Measurements from ENCODE around the gene TEF.

Gene TEF

DNA sequence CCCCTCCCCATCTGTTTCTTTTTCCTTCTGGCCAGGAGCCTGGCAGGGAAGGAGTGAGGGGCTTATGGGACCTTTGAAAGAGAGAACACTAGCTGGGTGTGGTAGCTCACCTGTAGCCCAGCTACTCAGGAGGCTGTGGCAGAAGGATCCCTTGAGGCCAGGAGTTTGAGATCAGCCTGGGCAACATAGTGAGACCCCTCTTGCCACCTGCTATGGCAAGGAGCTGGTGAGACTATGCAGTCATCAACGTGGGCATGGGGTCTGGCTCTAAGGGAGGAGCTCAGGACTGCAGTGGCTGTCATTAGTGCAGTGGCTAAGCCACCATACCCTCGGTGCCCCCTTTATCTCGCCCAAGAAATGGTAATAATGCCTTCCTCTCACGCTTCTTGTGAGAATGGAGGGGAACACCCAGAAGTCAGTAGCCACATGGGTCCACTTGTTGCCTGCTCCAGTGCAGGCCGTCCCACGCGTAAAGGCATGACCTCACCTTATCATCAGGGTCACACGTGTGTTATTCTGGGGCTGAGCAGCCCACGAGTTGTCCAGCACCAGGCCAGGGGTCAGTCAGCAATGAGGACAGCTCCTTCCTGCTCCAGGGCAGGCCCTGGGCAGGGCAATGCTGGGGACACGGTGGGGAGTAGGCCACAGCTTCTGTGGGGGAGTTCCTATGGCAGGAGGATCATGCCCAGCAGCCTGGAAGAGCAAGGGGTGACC, 27.7 kb upstream of the TEF start:
- FAIRE-seq: no peak
- TF ChIP-seq, protein P1, sequence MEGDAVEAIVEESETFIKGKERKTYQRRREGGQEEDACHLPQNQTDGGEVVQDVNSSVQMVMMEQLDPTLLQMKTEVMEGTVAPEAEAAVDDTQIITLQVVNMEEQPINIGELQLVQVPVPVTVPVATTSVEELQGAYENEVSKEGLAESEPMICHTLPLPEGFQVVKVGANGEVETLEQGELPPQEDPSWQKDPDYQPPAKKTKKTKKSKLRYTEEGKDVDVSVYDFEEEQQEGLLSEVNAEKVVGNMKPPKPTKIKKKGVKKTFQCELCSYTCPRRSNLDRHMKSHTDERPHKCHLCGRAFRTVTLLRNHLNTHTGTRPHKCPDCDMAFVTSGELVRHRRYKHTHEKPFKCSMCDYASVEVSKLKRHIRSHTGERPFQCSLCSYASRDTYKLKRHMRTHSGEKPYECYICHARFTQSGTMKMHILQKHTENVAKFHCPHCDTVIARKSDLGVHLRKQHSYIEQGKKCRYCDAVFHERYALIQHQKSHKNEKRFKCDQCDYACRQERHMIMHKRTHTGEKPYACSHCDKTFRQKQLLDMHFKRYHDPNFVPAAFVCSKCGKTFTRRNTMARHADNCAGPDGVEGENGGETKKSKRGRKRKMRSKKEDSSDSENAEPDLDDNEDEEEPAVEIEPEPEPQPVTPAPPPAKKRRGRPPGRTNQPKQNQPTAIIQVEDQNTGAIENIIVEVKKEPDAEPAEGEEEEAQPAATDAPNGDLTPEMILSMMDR (IDR thresholded peaks at IDR 0.05; ENCODE audit: insufficient read depth, missing control alignments): no peak

DNA sequence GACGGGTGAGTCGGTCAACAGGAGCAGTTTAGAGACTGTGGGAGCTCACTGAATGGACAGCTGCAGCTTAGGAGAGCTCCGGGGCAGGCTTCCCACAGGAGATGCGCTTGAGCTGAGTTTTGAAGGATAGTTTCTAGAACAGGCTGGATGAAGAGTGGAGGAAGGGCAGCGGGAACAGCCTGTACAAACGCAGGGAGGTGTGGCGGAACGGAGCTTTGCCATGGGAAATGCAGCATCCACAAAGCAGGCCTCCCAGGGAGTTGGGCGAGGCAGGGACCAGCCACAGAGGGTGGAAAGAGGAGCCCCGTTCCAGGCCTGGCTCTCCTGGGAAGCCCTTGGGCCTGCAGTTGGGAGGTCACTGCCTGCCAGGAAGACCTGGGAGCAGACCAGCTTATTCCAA, 26.8 kb upstream of the TEF start:
- DNase-seq (ENCODE audit: insufficient read length, low spot score) (no peak), FAIRE-seq (no peak)
- TF ChIP-seq, protein P1 (IDR thresholded peaks at IDR 0.05; ENCODE audit: insufficient read depth, missing control alignments): no peak

More for the DNA sequence above, 27.7 kb upstream of the TEF start:
- no peak for DNase-seq (ENCODE audit: insufficient read length, low spot score)

DNA sequence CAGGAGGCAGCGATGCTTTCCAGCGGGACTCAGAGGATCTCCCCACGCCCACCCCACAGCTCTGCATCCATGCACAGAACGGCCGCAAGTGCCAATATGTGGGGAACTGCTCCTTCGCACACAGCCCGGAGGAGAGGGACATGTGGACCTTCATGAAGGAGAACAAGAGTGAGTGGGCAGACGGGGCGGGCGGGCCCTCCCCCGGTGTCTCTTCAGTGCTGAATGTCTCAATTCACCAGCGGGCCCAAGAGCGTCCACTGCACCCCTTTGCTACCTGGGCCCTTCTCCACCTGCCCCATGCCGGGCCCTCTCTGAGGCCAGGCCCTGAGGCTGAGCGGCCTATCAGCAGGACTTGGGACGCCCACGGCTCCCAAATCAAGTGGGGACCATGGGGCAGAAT, 25.8 kb upstream of the TEF start:
- TF ChIP-seq, protein P1 (IDR thresholded peaks at IDR 0.05; ENCODE audit: insufficient read depth, missing control alignments): no peak
- FAIRE-seq (no peak), DNase-seq (ENCODE audit: insufficient read length, low spot score) (no peak)

DNA sequence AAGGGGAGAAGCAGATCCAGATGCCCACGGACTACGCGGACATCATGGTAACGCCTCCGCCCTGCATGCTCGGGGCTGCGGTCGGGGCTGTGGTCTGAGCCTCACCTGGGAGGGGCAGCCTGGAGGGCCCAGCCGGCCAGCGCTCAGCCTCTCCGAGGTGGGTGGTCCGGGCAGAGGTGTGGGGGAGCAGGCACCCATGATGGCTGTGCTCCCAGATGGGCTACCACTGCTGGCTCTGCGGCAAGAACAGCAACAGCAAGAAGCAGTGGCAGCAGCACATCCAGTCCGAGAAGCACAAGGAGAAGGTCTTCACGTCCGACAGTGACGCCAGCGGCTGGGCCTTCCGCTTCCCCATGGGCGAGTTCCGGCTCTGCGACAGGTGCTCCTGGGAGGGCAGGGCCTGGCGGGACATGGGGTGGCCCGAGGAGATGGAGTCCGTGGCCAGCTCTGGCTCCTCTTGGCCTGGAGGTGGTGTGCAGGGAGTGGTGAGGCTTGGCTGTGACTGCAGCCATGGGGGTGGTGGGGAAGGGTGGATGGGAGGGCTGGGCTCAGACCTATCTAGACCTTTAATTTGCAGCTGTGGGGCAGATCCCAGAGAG, 25.2 kb upstream of the TEF start:
- DNase-seq (ENCODE audit: insufficient read length, low spot score) (no peak), FAIRE-seq (no peak)
- TF ChIP-seq, protein P1 (IDR thresholded peaks at IDR 0.05; ENCODE audit: insufficient read depth, missing control alignments): no peak

DNA sequence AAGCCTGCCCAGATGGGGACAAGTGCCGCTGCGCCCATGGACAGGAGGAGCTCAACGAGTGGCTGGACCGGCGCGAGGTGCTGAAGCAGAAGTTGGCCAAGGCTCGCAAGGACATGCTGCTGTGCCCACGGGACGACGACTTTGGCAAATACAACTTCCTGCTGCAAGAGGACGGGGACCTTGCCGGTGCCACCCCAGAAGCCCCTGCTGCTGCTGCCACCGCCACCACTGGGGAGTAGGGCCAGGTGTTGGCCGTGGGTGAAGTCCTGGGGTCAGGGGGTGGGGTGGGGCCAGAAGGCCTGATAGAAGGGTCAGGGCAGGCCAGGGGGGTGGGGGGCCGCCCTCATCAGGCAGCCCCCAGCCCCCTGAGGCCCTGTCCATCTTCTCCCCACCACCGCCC, 24.6 kb upstream of the TEF start:
- TF ChIP-seq, protein P1 (IDR thresholded peaks at IDR 0.05; ENCODE audit: insufficient read depth, missing control alignments): no peak
- FAIRE-seq (no peak), DNase-seq (ENCODE audit: insufficient read length, low spot score) (no peak)

DNA sequence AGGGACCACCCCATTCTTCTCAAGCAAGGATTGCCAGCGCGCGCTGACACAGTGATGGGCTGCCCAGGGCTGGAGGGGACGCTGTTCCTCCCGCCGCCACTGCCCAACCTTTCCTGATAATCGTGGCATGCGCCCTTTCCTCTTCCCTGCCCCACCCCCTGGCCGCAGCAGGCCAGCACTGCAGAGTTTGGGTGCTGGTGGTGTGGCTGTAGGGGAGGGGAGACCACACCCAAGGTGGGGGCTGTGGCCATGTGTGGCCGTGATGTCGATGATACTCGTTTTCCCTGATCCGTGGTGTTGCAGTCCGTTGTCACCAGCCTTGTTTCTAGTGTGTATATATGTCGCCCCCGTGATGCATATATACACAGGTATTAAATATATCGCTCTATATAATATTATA, 22.8 kb upstream of the TEF start:
- DNase-seq (ENCODE audit: insufficient read length, low spot score) (no peak), FAIRE-seq (no peak)
- TF ChIP-seq, protein P1 (IDR thresholded peaks at IDR 0.05; ENCODE audit: insufficient read depth, missing control alignments): no peak

DNA sequence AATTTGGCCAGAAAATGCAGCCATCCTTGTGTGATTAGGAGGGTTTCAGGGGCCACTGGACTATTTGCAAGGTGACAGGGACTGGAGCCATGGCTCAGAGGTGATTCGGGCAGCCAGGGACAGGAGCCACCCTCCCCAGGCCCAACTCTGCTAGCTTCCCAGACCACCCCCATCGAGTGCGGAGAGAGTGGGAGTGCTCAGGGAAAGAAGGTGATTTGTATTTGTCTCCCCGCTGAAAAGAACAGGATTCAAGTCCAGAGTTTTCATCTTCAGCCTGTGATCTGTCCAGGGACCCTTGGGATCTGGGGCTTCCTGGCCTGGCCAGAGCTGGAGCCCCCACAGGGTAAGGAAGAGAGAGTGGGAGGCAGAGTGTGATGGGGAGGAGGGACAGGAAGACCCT, 22.4 kb upstream of the TEF start:
- TF ChIP-seq, protein P1 (IDR thresholded peaks at IDR 0.05; ENCODE audit: insufficient read depth, missing control alignments): no peak
- DNase-seq (ENCODE audit: insufficient read length, low spot score): no peak
- FAIRE-seq: no peak
